ENCODE data around the gene RPS8.
"Not testable (repeated sequence)": the region's sequence is repeated elsewhere in the genome, so short reads cannot be mapped to it uniquely, and the experiment has no call there.

Gene RPS8

DNA sequence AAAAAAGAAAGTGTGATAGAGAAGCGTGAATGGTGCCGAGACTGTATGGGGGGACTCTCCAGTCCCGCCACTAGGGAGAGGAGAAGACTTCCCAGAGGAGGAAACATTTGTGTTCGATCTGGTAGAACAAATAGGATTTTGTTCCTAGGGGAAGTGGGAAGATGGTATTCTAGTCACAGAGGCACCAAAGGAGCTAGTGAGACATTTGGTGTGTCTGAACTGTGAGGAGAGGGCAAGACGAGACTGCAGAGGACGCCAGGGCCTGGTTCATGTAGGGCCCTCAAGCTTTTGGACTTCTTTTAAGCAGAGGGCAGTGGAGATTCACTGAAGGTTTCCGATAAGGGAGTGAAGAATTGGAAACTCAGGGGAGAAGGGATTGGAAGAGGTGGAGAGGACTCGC, 35.9 kb downstream of the RPS8 start:
- H3K4me3 ChIP-seq (ENCODE audit: low read depth, low read length), result no peak overlapping the region
- no peak for TF ChIP-seq CTCF (IDR thresholded peaks at IDR 0.05; ENCODE audit: low read depth, low read length)

DNA sequence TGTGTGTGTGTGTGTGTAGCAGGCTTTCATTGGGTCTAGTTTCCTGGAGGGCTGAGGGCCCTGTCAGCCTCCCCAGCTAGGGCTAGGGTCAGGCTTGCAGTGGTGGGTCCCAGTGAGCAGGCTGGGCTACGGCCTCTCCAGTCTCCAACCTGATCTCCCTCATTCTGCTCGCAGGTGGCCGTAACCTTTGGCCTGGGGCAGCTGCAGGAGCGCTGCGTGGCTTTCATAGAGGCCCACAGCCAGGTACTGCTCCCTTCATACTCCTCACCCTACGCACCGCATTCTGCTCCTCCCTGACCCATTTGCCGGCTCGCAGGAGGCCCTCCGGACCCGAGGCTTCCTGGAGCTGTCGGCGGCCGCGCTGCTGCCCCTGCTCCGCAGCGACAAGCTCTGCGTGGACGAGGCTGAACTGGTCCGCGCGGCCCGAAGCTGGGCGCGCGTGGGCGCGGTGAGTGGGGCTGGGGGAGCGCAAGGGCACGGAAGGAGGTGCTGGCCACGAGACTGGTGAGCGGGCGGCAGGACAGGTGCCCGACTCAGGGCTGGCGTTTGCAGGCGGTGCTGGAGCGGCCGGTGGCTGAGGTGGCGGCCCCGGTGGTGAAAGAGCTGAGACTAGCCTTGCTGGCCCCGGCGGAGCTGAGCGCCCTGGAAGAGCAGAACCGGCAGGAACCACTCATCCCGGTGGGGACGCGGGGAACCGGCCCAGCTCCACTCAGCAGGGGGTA, 37.6 kb downstream of the RPS8 start:
- TF ChIP-seq CTCF (IDR thresholded peaks at IDR 0.05; ENCODE audit: low read depth, low read length), result no peak
- no peak overlapping the region for H3K4me3 ChIP-seq (ENCODE audit: low read depth, low read length)

DNA sequence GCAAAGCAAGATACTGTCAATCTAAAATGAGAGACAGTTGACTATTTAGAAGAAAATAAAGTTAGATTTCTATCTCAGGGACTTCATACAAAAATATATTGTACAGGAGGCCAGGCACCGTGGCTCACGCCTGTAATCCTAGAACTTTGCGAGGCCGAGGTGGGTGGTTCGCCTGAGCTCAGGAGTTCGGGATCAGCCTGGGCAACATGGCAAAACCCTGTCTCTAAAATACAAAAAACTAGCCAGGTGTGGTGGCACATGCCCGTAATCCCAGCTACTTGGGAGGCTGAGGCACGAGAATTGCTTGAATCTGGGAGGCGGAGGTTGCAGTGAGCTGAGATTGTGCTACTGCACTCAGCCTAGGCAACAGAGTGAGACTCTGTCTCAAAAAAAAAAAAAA, 40.6 kb downstream of the RPS8 start:
- H3K4me3 ChIP-seq (ENCODE audit: low read depth, low read length), result not testable (repeated sequence)

GRCh38 chr1:44817307-44817706, 42.0 kb downstream of the RPS8 start:
- no peak for TF ChIP-seq CTCF (IDR thresholded peaks at IDR 0.05; ENCODE audit: low read depth, low read length)
- H3K4me3 ChIP-seq (ENCODE audit: low read depth, low read length), result no peak overlapping the region

DNA sequence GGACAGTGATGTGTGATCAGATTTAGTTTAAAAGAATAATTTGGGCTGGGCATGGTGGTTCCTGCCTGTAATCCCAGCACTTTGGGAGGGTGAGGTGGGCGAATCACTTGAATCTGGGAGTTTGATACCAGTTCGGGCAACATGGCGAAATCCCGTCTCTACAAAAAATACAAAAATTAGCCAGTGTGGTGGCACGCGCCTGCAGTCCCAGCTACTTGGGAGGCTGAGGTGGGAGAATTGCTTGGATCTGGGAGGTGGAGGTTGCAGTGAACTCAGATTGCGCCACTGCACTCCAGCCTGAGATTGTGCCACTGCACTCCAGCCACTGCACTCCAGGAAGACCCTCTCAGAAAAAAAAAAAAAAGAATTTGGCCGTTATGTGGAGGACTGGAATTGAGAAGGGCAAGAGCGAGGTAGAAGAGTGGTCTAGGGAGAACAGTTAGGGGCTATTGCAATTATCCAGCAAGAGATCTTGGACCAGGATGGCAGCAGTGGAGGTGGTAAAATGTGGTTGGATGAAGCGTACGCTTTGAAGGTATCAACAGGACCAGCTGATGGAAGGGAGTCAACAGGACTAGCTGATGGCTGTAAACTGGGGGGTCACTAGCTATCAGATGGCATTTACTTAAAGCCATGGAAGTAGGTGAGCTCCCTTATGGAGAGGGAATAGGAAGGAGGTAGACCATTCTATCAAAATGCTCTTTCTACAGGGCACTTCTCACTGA, 42.6 kb downstream of the RPS8 start:
- H3K4me3 ChIP-seq (ENCODE audit: low read depth, low read length), result no peak overlapping the region
- TF ChIP-seq CTCF (IDR thresholded peaks at IDR 0.05; ENCODE audit: low read depth, low read length), result no peak

DNA sequence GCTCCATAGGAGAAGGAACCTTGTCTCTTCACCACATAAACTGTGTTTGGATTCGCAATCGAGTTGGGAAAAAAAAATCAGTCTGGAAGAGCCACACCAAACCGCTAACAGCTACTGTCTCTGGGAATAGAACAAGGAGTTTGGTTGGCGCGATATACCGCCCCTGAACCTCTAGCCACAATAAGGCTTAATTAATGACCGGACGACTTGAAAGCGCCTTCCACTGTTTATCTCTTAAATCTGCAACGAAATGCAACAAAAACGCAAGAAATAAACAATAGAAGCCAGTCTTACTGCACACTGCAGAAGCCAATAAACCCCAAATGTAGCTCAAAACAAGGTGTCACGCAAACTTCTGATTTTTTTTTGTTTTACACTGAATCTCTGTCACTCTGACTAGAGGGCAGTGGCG, 43.9 kb downstream of the RPS8 start:
- TF ChIP-seq CTCF (IDR thresholded peaks at IDR 0.05; ENCODE audit: low read depth, low read length), result no peak
- H3K4me3 ChIP-seq (ENCODE audit: low read depth, low read length), result peak overlapping the region; percentile 45

GRCh38 chr1:44819608-44820327, 44.4 kb downstream of the RPS8 start:
- H3K4me3 ChIP-seq (ENCODE audit: low read depth, low read length), result peak overlapping the region; percentile 58
- no peak for TF ChIP-seq CTCF (IDR thresholded peaks at IDR 0.05; ENCODE audit: low read depth, low read length)

Data from WI38 (cell line).